Activated CD4-positive, CD25-positive, alpha-beta regulatory T cell treated with anti-CD3 and anti-CD28 coated beads, Interleukin-2, amount 50 U/mL, for 72 hours (primary cell): ENCODE results near the gene HPS3.
"Not testable (repeated sequence)": the region's sequence is repeated elsewhere in the genome, so short reads cannot be mapped to it uniquely, and the experiment has no call there.

Experiments used
- DNase-seq: peaks from one replicate; pipeline ENCODE4 v3.0.0; 2021

The HPS3 gene

GRCh38 chr3:149188494-149188893 is 59.1 kb downstream of the HPS3 start:
- DNase-seq = no peak

- no peak for DNase-seq
Measured at GRCh38 chr3:149195221-149195620, 65.8 kb downstream of the HPS3 start.

GRCh38 chr3:149196805-149197592 is 67.6 kb downstream of the HPS3 start:
- not testable (repeated sequence) for DNase-seq

- no peak for DNase-seq
Measured at GRCh38 chr3:149197669-149198068, 68.2 kb downstream of the HPS3 start.

GRCh38 chr3:149198611-149199010 is 69.2 kb downstream of the HPS3 start:
- DNase-seq = no peak

GRCh38 chr3:149199474-149199873 is 70.0 kb downstream of the HPS3 start:
- no peak for DNase-seq

- DNase-seq = no peak
Measured at GRCh38 chr3:149203758-149204157, 74.3 kb downstream of the HPS3 start.

GRCh38 chr3:149204390-149204991 is 75.1 kb downstream of the HPS3 start:
- no peak for DNase-seq

GRCh38 chr3:149207475-149207874 is 78.0 kb downstream of the HPS3 start:
- DNase-seq = no peak

- no peak for DNase-seq
Measured at GRCh38 chr3:149209431-149209830, 80.0 kb downstream of the HPS3 start.

- DNase-seq = no peak
Measured at GRCh38 chr3:149212386-149212785, 82.9 kb downstream of the HPS3 start.

- DNase-seq = no peak
Measured at GRCh38 chr3:149214702-149215101, 85.3 kb downstream of the HPS3 start.

GRCh38 chr3:149215515-149215914 is 86.1 kb downstream of the HPS3 start:
- no peak for DNase-seq

- DNase-seq = no peak
Measured at GRCh38 chr3:149216193-149216869, 86.9 kb downstream of the HPS3 start.

GRCh38 chr3:149217347-149217746 is 87.9 kb downstream of the HPS3 start:
- DNase-seq = no peak

- not testable (repeated sequence) for DNase-seq
Measured at GRCh38 chr3:149219380-149220121, 90.1 kb downstream of the HPS3 start.

- no peak for DNase-seq
Measured at GRCh38 chr3:149221783-149222517, 92.5 kb downstream of the HPS3 start, which contains the start of gene CP. CP (minus strand) TSS chr3:149221829; CDS start chr3:149221792, 37 bp downstream.
